ENCODE data around the gene PLEKHG5.
A peak's percentile ranks its signal among the peaks of the same experiment; 100 is the strongest.
"Not testable (repeated sequence)": the region's sequence is repeated elsewhere in the genome, so short reads cannot be mapped to it uniquely, and the experiment has no call there.

The PLEKHG5 gene

DNA sequence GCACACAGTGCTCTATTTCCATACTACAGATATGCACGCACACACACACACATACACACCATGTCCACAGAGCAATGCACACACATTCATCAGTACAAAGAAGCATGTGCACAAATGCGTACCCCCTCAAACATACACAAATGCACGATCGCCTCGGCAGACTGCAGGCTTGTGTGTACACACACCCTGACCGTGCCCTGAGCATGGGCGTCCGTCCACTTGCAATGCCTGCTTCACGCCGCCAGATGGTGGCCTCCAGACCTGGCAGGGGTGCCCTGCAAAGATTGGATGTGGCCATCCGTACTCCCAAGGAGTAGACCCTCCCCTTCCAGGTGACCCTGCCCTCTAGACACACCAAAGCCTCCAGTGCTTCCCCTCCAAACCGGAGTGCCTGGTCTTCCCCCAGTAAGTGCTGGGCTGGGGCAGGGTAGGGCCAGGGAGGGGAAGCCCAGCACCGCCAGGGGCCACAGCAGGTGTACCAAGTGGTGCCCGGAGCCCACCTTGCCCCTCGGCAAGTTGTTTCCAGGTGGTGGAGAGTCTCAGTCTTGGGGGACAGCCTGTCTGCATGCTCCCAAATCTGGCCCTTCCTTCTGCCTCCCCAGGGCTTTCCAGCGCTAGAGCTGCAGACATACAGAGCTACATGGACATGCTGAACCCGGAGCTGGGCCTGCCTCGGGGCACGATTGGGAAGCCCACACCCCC lies 46.3 kb downstream of the PLEKHG5 start:
- peak; percentile 41 to 54 for DNase-seq

DNA sequence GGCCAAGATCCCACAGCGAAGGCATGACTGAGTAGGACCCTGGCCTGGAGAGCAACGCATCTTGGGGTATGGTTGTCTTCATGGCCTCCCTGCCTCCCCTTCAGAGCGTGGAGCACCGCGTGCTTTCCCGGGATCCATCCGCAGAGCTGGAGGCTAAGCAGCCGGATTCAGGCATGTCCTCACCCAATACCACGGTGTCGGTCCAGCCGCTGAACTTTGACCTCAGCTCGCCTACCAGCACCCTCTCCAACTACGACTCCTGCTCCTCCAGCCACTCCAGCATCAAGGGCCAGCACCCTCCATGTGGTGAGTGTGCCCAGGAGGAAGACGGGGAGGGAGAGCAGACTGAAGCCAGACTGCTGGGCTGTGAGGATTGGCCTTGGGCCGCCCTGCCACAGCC lies 47.1 kb downstream of the PLEKHG5 start:
- no peak for DNase-seq

DNA sequence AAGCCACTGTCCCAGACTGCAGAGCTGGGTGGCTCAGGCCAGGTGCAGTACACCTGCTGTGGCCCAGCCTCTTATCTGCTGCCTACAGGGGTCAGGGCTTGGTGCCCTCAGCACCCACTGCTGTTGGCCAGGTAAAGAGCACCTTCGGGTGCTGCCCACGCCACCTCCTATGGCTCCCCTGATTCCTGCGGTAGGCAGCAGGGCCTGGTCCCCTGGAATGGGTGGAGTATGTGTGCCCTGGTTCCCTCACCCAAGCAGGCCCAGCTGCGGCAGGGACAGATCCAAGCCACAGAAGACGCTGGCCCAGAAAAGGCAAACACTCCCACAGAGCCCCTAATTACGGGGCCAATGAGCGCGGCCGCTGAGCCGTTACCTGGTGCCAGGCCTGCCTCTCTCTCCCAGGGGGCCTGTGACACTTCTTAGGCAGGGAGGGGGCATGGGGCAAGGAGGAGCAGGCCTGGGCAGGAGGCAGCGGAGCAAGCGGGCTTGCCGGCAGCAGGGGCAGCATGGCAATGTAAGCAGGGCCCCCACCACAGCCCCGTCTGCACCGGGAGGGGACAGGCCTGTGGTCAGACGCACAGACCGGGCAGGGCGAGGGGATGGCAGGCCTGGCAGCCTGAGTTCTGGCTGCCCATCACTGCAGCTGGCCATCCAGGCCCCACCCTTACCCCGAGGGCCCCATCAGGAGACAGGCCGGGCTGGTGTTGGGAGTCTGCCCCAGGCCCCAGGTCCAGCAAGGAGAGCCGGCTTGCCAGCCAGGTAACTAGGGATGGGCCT lies 47.9 kb downstream of the PLEKHG5 start:
- no peak for DNase-seq

DNA sequence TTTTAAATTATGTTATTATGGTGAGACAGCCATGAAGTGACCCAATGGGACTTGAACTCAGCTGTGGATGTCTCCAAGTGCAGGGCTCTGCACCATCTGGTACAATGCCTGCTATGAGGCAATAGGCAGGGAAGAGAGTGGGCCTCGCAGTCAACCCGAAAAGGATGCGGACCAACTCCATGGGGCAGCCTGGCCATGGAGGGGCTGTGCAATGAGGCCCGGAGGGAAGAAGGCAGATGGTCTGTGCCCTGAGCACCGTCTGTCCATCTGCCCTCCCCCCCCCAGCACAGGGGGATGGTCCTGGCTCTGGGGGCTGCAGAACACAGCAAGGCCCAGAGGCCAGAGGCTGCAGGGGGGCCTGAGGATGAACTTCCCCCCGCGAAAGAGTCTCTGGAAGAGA lies 49.9 kb downstream of the PLEKHG5 start:
- no peak for DNase-seq

DNA sequence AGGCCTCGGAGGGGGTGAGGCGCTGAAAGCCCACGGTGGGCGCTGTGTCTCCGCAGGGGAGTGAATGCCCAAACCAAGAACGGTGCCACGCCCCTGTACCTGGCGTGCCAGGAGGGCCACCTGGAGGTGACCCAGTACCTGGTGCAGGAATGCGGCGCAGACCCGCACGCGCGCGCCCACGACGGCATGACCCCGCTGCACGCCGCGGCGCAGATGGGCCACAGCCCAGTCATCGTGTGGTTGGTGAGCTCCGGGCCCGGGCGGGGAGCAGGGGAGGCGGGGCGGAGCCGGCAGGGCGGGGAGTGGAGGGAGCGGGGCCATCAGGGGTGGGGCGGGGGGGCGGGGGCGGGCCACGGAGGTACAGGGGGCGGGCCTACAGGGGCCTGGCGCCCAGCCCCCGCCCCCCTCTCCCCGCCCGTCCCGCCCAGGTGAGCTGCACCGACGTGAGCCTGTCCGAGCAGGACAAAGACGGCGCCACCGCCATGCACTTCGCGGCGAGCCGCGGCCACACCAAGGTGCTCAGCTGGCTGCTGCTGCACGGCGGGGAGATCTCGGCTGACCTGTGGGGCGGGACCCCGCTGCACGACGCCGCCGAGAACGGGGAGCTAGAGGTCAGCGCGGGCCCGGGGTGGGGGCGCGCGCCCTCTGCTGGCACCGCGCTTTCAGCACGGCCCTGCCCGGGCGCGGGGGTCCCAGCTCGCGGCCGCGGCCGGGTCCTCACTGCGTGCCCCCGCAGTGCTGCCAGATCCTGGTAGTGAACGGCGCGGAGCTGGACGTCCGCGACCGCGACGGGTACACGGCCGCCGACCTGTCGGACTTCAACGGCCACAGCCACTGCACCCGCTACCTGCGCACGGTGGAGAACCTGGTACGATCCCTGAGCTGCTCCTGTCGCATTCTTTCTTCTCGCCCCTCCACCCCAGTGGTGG lies 51.0 kb downstream of the PLEKHG5 start:
- peak; percentile 68 to 71 for DNase-seq

DNA sequence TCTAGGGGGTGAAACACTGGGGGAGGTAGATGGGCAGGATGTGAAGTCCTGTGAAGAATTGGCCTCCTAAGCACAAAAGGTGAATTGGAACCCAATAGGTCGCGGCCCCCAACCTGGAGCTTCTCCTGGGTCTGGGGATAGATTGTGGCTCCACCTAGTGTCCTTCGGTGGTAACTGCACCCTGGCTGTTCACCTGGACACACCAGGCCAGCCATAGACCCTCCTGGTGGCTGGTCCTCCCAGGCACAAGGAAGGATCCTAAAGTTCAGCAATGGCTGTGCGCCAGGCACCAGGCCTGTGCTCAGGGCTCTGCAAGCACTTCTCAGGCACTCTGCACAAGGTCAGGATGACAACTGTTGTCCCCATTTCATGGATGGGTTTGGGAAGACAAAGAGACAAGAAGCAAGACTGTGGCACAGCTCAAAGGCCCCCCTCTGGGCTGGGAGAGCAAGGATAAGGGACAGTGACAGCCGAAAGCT lies 53.4 kb downstream of the PLEKHG5 start:
- peak; percentile 67 to 69 for DNase-seq

DNA sequence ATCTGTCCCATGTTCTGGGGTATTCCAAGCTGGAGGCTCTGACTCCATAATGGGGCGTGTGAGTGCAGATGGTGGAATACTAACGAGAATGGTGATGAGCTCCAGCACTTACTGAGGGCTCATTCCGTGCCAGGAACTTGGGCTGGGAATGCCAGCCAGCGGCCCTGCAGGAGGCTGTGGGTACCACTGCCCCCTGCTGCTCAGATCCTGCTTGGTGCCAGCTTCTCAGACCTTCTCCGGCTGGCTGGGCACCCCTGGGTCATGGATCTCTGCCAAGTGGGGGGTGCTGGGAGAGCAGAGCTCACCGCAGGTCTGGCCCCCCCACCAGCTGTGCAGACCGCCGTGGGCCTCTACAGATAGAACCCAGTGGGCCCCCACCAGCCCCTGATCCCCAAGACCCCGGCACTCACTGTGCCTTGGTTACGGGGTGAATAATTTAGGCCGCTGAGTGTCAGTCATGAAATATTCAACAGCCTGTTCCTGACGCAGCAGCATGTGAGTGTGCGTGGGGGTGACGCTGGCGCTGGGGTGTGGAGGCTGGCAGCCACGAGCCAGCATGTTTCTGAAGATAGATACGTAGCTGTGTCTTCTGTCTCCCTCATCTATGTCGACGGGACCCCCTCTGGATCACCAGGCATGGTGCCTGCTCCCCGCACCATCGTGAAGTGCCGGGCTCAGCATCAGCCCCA lies 54.3 kb downstream of the PLEKHG5 start:
- DNase-seq, result not testable (repeated sequence)

DNA sequence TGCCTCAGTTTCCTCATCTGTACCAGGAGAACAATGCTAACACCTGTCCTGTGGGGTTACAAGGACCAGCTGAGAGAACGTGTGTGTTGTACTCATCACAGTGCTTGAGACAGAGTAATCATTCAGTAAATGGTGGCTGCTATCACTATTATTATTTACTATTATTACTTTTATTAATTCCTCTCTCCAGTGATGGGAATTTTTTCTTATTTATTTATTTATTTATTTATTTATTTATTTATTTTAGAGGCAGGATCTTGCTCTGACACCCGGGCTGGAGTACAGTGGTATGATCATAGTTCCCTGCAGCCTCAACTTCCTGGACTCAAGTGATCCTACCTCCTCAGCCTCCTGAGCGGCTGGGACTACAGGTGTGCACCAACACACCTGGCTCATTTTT lies 55.2 kb downstream of the PLEKHG5 start:
- not testable (repeated sequence) for DNase-seq

DNA sequence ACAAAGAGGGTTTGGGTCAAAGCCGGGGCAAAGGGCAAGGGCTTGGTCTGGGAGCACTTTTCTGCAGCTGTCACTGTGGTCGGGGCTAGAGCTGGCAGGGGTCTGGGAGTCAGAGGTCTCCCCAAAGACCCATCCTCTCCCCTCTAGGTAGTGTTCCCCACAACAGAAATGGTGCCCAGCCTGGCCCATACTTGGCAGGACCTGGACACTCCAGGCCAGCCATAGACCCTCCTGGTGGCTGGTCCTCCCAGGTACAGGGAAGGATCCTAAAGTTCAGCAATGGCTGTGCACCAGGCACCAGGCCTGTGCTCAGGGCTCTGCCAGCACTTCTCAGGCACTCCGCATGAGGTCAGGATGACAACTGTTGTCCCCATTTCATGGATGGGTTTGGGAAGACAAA lies 55.9 kb downstream of the PLEKHG5 start:
- no peak for DNase-seq

DNA sequence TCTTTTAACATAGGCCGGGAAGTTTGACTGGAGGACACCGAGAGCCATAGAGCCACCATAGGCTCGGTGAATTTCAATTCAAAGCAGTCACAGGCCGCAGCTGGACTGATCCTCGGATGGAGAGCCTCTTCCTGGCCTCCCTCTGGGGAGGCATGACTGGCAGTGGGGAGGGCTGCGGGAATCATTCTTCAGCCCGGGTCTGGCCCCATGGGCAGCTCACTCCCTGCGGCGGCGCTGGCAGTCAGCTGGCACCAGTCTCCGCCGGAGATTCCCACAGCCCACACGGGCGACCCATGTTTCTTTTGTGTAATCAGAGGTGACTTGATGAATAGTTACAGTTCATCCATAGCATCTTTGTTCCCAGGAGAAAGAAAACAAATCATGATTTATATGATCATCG lies 56.3 kb downstream of the PLEKHG5 start:
- DNase-seq, result no peak

DNA sequence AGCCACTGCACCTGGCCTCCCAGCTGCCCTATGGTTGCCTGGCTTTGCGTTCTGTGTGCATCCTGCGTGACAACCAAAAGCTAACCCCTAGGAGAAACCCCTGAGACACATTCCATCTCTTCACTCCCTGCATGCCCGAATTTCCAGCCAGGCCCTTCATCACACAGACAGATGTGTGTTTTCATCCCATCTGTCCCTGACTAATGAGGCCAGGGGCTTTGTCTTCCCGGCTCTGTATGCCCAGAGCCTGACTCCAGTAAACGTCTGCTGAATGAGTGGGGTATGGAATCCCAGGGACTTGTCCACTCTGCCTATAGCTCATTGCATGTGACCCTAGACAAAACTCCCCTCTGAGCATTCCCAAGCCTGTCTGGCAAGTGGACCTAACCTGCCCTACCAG lies 57.3 kb downstream of the PLEKHG5 start:
- DNase-seq, result no peak

DNA sequence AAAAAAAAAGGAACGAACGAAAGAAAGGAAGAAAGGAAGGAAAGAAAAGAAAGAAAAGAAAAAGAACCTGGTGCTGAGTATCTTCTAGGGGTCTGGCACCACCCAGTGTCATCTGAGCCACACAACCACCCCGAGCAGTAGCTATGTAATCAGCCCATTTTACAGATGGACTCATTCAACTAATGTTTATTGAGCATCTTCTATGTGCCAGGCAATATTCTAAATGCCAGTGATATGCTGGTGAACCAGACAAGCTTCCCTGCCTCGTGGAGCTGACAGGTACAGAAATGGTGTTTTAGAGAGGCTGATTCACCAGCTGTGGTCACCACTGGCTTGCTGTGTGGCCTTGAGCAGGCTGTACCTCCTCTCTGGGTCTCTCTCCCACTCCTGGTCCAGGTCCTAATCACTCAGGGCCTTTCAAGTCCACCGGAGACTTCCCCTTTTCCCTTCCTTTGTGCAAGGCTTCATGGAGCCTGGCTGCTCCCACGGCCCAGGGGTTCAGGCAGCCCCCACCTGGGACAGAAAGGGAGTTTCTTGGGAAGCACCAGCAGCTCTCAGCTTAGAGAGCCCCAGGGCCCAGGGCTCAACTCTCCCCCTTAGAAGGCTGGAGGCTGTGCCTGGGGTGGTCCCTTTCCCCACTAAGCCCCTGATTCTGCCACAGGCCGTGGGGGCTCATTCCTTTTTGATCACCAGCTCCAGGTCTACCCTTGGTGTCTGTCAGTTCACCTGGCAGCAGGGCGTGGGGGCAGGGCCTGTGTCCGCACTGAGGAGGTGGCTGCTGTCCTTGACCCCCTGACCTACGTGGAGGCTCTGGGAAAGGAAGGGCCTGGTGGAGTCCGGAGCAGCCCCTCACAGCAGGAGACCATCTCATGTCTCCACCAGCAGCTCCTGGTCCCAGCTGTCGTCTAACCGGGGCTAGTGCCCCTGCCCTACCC lies 59.6 kb downstream of the PLEKHG5 start:
- not testable (repeated sequence) for DNase-seq

DNA sequence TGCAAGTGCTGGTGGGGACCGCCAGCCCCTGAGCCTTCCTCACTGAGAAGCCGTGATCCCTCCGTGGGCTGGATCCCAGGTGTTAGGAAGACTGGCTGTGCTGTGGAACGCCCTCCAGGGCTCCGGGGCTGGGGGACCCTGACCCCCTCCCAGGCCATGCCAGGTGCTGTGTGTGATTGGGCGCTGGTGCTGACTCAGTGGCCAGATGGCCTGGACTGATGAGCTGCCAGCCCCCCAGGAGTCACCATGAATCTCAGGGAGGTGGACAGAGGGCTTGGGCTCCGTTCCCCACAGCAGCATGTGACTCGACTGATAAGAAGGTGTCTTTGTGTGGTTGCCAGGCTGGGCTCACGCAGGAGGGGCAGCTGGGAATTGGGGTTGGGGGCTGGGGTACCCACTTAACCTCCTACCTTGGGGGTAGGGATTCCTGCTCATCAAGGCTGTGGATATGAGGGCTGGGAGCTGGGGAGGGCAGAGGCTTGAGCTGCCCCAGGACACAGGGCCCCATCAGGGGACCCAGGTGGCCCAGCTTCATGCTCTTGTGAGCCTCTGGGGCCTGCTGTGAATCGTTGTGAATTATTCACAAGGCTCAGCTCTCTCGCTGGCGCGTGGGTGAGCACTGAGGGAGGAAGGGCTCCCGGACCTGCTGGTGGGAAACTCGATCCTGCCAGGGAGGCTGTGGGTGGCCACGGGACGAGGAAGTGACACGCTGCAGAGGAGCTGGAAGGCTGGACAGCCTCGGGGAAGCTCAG lies 61.6 kb downstream of the PLEKHG5 start:
- not testable (repeated sequence) for DNase-seq

DNA sequence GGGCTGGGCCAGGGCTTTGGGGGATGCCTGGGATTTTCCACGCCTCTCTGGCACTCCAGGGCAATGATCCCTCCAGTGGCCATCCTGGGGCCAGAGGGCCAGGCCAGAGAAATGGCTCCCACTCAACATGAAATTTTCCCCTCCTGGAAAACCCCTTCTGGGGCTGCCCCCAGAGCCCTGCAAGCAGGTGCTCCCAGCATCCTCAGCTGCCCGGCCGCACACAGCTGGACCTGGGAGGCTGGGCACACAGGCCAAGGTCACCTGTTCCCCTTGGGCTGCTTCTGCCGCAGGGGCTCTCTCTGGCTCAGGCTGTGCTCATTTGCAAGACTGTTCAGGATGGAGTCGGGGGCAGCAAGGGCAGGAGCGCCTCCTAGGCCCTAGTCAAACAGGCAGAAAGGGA lies 63.0 kb downstream of the PLEKHG5 start:
- DNase-seq, result not testable (repeated sequence)

DNA sequence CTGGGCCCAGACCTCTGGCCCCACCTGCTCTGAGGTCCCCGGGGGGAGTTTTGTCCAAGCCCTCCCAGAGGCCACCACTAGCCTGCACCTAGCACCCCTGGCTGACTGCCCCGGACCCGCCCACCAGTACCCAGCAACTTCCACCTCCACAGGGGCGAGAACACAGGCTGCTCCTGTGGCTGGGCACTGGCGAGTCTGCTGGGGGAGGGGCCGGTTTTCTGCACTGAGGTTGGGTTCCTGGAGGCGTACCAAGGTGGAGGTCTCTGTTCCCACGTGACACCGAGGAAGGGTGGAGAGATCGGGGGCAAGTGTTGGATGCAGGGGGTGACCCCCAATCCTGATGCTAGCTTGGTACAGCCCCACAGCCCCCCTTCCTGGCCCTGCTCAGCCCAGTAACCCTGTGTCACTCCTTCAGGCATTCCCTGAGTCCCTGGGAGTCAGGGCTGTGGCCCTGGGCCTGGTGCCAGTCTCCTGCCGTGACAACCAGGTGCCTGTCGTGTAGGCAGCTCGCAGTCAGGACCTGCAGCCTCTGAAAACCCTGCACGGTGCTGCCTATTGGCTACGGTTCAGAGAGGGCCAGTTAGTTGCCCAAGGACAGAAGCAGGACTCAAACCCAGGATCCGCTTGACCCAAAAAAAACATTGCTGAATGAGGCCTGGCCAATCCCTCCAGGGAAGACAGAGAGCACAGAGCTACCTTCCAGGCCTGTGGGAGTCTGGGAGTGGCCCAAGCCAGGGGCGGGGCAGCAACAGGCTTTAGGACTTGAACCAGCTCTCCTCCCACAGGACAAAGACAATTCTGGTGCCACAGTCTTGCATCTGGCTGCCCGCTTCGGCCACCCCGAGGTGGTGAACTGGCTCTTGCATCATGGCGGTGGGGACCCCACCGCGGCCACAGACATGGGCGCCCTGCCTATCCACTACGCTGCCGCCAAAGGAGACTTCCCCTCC lies 63.8 kb downstream of the PLEKHG5 start:
- no peak for DNase-seq

DNA sequence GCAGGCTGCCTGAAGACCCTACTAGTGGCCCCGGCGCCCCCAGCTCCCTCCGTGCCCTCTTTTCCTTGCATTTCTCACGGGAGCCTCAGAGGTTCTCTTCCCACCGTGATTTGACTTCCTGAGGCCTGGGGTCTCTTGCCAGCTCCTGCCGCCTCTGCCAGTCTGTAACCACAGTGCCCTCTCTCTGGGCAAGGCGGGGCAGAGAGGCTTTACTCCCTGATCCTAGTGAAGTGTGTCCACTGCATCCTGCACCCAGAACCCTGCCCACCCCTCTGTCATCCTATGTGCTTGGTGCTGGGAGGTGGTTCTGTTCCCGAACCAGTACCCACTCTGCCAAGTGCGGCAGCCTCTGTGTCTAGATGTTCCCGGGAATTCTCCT lies 64.5 kb downstream of the PLEKHG5 start:
- DNase-seq, result no peak

DNA sequence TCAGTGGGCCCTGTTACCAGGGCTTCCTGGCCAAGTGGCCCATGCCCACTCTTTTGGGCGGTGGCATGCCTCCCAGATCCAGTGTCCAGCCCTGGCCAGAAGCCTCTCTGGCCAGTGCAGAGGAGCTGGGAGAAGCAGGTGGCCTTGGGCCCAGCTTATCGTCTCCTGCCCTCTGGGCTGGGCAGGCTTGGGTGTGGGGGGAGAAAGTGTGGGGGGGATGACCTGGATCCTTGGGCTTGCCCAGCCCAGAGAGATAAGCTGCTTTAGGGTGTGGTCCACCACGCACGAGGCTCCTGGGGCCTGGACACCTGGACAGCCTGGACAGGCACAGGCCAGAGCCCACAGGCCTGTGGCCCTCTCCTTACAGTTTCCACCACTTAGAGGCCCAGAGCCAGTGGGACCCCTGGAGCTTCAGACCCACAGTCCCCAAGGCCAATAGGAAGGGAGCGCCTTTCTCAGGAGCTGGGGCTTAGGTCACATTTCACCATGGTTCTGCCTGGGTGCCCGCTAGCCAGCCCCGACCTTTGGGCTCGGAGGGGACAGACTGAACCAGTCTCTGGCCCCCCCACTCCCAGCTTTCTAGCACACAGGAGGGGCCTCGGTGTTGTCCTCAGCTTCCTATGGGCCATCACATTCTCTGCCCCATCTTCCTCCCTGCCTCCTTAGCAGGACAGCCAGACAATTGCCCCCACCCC lies 65.0 kb downstream of the PLEKHG5 start:
- no peak for DNase-seq

DNA sequence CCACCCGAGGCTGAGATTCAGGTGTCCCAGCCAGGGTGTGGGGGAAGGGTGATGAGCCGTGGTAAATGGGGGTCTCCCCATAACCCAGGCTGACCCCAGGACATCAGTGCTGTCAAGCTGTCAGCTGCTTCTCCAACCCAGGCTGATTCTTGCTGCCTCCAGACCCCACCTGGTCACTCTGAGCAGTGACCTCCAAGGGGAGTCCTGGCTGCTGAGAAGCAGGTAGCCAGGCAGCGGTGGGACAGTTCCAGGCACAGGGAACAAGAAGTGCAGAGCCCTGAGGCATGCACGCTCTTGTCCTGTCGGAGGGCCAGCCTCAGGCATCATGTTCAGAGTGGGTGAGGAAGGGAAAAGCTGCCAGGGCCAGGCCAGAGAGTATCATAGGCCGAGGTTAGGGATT lies 65.8 kb downstream of the PLEKHG5 start:
- no peak for DNase-seq
